K562 (cell line): ENCODE measurements around the gene PRPF18. TPM values are rescaled to one million over a fixed set of nuclear protein-coding genes. Genes with fewer than 3 reads are reported as not detected.

Experiments used
- ATAC-seq: fragments of 200-7000 bp; cut with Tn5 transposase; 3 replicates; pipeline ENCODE4 v1.9.1; 2020; ENCODE audit warnings: moderate library complexity
- BruUV-seq: library from RNA; stranded (reverse); fragments of 400-500 nt; replicated peaks from 2 replicates; lab custom pipeline; 2021; lab: Mats Ljungman, UMichigan
- CTCF ChIA-PET: fragments of 300-600 bp; formaldehyde crosslinking; extraction: SDS; loops from one replicate; lab custom pipeline; 2021; ENCODE audit warnings: low intra/inter-chr PET ratio; lab: Yijun Ruan, JAX
- POLR2A ChIA-PET: fragments of 300-600, 350-650 bp; sonication (Branson Sonifier 250); formaldehyde crosslinking; extraction: SDS; loops from one replicate; lab custom pipeline; 2021; ENCODE audit warnings: antibody characterized with exemption, inconsistent platforms; lab: Yijun Ruan, JAX
- DNase-seq, 4 experiments: peaks; one replicate each; pipeline versions ENCODE4 v3.0.0 to v3.0.0-alpha.2; 2011 to 2018; ENCODE audit warnings: low spot score in 3 of 4, mixed read lengths in 3 of 4; ENCODE audit errors: extremely low read depth in 1 of 4
- FAIRE-seq: peaks from 2 replicates; lab custom pipeline; 2011; peaks lifted over from hg19 to GRCh38; lab: Jason Lieb, UNC
- H2AFZ ChIP-seq: 2 replicates; pipeline ENCODE4 v1.6.0; 2011; ENCODE audit warnings: low read depth, low read length, control low read depth, inconsistent platforms
- H3K27ac ChIP-seq: fragments of 200-600 bp; 3 replicates; pipeline ENCODE4 v1.8.0; 2011; ENCODE audit warnings: low read depth, mild to moderate bottlenecking, control low read depth, inconsistent platforms, low read length, moderate library complexity, mixed read lengths; ENCODE audit errors: extremely low read depth
- H3K27me3 ChIP-seq, 2 experiments: fragments of 300-600 bp in 1 of 2; 2 replicates in 1 of 2; 3 replicates in 1 of 2; pipeline versions ENCODE4 v1.6.0 to v1.8.0; 2011; ENCODE audit warnings: inconsistent platforms in 2 of 2, low read length in 2 of 2, mild to moderate bottlenecking in 1 of 2, mixed read lengths in 1 of 2, moderate library complexity in 1 of 2; ENCODE audit not compliant: control insufficient read depth in 2 of 2, insufficient read depth in 2 of 2
- H3K36me3 ChIP-seq: fragments of 300-600 bp; 3 replicates; pipeline ENCODE4 v1.8.0; 2011; ENCODE audit warnings: mild to moderate bottlenecking, low read length, inconsistent platforms; ENCODE audit not compliant: control insufficient read depth, insufficient read depth
- H3K4me1 ChIP-seq, 2 experiments: fragments of 200-600 bp in 1 of 2; replicated peaks in 1 of 2; 2 replicates in 1 of 2; 3 replicates in 1 of 2; pipeline versions ENCODE4 v1.5.1 to v1.8.0; 2011; ENCODE audit warnings: inconsistent platforms in 2 of 2, low read length in 2 of 2, mild to moderate bottlenecking in 1 of 2, mixed read lengths in 1 of 2, moderate library complexity in 1 of 2; ENCODE audit not compliant: control insufficient read depth in 2 of 2, insufficient read depth in 2 of 2
- H3K4me2 ChIP-seq: 2 replicates; pipeline ENCODE4 v1.6.1; 2011; ENCODE audit warnings: low read length, control low read depth, inconsistent platforms, mixed read lengths; ENCODE audit not compliant: insufficient read depth
- H3K4me3 ChIP-seq: fragments of 200-600 bp; sonication (generic), shearing (Covaris generic); 2 replicates; pipeline ENCODE4 v1.5.1; 2016; ENCODE audit warnings: control low read depth, inconsistent platforms
- H3K79me2 ChIP-seq: fragments of 200-600 bp; 3 replicates; pipeline ENCODE4 v1.8.0; 2011; ENCODE audit warnings: low read length, inconsistent platforms; ENCODE audit not compliant: control insufficient read depth, insufficient read depth
- H3K9ac ChIP-seq, 2 experiments: 2 replicates each; pipeline versions ENCODE4 v1.6.0 to v1.6.1; 2011; ENCODE audit warnings: low read depth in 2 of 2, low read length in 2 of 2, control low read depth in 1 of 2, inconsistent platforms in 1 of 2, mild to moderate bottlenecking in 1 of 2, mixed read lengths in 1 of 2; ENCODE audit not compliant: insufficient read depth in 1 of 2
- H3K9me1 ChIP-seq: one replicate; pipeline ENCODE4 v1.6.0; 2011; ENCODE audit warnings: inconsistent platforms, mild to moderate bottlenecking, low read length, moderate library complexity; ENCODE audit not compliant: control insufficient read depth, insufficient read depth
- H3K9me3 ChIP-seq: replicated peaks from 2 replicates; pipeline ENCODE4 v1.5.1; 2011; ENCODE audit warnings: low read depth, low read length, inconsistent platforms; ENCODE audit not compliant: control insufficient read depth, insufficient read depth
- H4K20me1 ChIP-seq: replicated peaks from 2 replicates; pipeline ENCODE4 v1.6.1; 2011; ENCODE audit warnings: low read length, inconsistent platforms, mixed read lengths; ENCODE audit not compliant: control insufficient read depth, insufficient read depth
- ADNP ChIP-seq: fragments of 200-800 bp; sonication (Bioruptor generic); IDR thresholded peaks from 2 replicates; pipeline ENCODE4 v1.6.1; 2016; ENCODE audit warnings: missing genetic modification characterization, missing compliant biosample characterization
- CHD1 ChIP-seq: fragments of 200-600 bp; sonication (generic); IDR thresholded peaks from one replicate; pipeline ENCODE4 v1.6.1; 2012; ENCODE audit warnings: mild to moderate bottlenecking, moderate library complexity, low read length, inconsistent platforms
- CTBP1 ChIP-seq: fragments of 450-650 bp; IDR thresholded peaks from 2 replicates; pipeline ENCODE4 v1.6.1; 2016; ENCODE audit warnings: borderline replicate concordance
- HDAC3 ChIP-seq: fragments of 450-650 bp; IDR thresholded peaks from 2 replicates; pipeline ENCODE4 v1.6.1; 2018; ENCODE audit warnings: borderline replicate concordance, mild to moderate bottlenecking, moderate library complexity; ENCODE audit not compliant: partially characterized antibody
- LARP7 ChIP-seq: fragments of 450-650 bp; IDR thresholded peaks from 2 replicates; pipeline ENCODE4 v1.6.1; 2016
- MAFG ChIP-seq: fragments of 450-650 bp; conservative IDR thresholded peaks from 2 replicates; pipeline ENCODE4 v1.6.1; 2016; ENCODE audit warnings: missing genetic modification characterization, missing compliant biosample characterization
- MAFK ChIP-seq: IDR thresholded peaks from 2 replicates; pipeline ENCODE4 v1.6.1; 2011; ENCODE audit warnings: low read length, improper control_type of control experiment
- NR2C2 ChIP-seq, 2 experiments: fragments of 200-800 bp in 1 of 2; sonication (Bioruptor generic) in 1 of 2; sonication (generic) in 1 of 2; formaldehyde crosslinking in 1 of 2; IDR thresholded peaks; 2 replicates each; pipeline versions ENCODE4 v1.6.1 to v1.8.0; 2016 to 2022; ENCODE audit warnings: mild to moderate bottlenecking in 1 of 2, missing compliant biosample characterization in 1 of 2, missing genetic modification characterization in 1 of 2, missing genetic modification reagents in 1 of 2
- PML ChIP-seq: IDR thresholded peaks from 2 replicates; pipeline ENCODE4 v1.6.1; 2012; ENCODE audit warnings: low read length, inconsistent platforms
- RAD21 ChIP-seq, 2 experiments: fragments of 250-450 bp in 1 of 2; fragments of 450-650 bp in 1 of 2; sonication (Bioruptor Pico) in 1 of 2; formaldehyde crosslinking in 1 of 2; IDR thresholded peaks in 1 of 2; conservative IDR thresholded peaks in 1 of 2; 2 replicates each; pipeline versions ENCODE4 v1.4.0 to v1.8.0; 2020 to 2022; ENCODE audit warnings: mild to moderate bottlenecking in 2 of 2, moderate library complexity in 1 of 2
- SAFB ChIP-seq: fragments of 200-400 bp; formaldehyde crosslinking; IDR thresholded peaks from 2 replicates; pipeline ENCODE4 v1.6.1; 2017; ENCODE audit warnings: low read depth, low read length, borderline replicate concordance
- STAT5A ChIP-seq: IDR thresholded peaks from 2 replicates; pipeline ENCODE4 v1.6.1; 2012; ENCODE audit warnings: low read length, inconsistent platforms, borderline replicate concordance
- TFAM ChIP-seq: fragments of 250-450 bp; sonication (Bioruptor Pico); conservative IDR thresholded peaks from 2 replicates; pipeline ENCODE4 v1.5.0; 2021; ENCODE audit warnings: mild to moderate bottlenecking, moderate library complexity
- THRA ChIP-seq: fragments of 450-650 bp; IDR thresholded peaks from 2 replicates; pipeline ENCODE4 v1.6.1; 2017; ENCODE audit warnings: mild to moderate bottlenecking, moderate library complexity
- ZNF124 ChIP-seq: sonication (generic); formaldehyde crosslinking; IDR thresholded peaks from 2 replicates; pipeline ENCODE4 v1.8.1; 2022; ENCODE audit warnings: missing genetic modification reagents
- ZNF324 ChIP-seq: fragments of 250-450 bp; sonication (Bioruptor Pico); IDR thresholded peaks from 2 replicates; pipeline ENCODE4 v1.4.0; 2020; ENCODE audit warnings: mild to moderate bottlenecking
- ZNF717 ChIP-seq: fragments of 250-450 bp; sonication (Bioruptor Pico); IDR thresholded peaks from 2 replicates; pipeline ENCODE4 v1.5.0; 2021
- ZNF766 ChIP-seq: fragments of 200-800 bp; sonication (Bioruptor generic); conservative IDR thresholded peaks from 2 replicates; pipeline ENCODE4 v1.6.1; 2016; ENCODE audit warnings: missing genetic modification characterization, missing compliant biosample characterization
- WGBS: fragments of 100-300 bp; shearing (Covaris generic); methylation state at CpG from one replicate; pipeline ENCODE4 v1.1.6; 2016; ENCODE audit warnings: low coverage, mixed read lengths; ENCODE audit not compliant: insufficient coverage; ENCODE audit errors: missing lambda C conversion rate; 5-methylcytosine and 5-hydroxymethylcytosine counted together
- in situ Hi-C: fragments of 300-500 bp; cut with MboI; formaldehyde crosslinking; loops from 4 replicates; pipeline ENCODE4 v1.15.0; 2018; ENCODE audit warnings: inconsistent platforms, mixed read lengths
- intact Hi-C: fragments of 100-400 bp; cut with micrococcal nuclease; formaldehyde crosslinking; loops from 2 replicates; pipeline ENCODE4 v1.14.2; 2022
- polyA plus RNA-seq, 8 experiments: library from polyadenylated mRNA; depleted of rRNA in 4 of 8; stranded (reverse) in 5 of 8; unstranded in 3 of 8; fragments of >200 nt; fragmentation: Nextera tagmentation in 2 of 8; fragmentation: Illumina TruSeq in 1 of 8; extraction: Ambion mirVana in 2 of 8; extraction: Trizol in 1 of 8; gene quantifications; 2 replicates each; pipeline versions ENCODE4 v1.2.1 to v1.2.3, GENCODE V29; 2011 to 2014; ENCODE audit warnings: inconsistent platforms in 1 of 8, missing spikeins in 1 of 8
- total RNA-seq, 7 experiments: library from RNA; depleted of rRNA in 6 of 7; stranded (reverse); fragments of >200 nt in 6 of 7; fragmentation: Illumina TruSeq in 2 of 7; extraction: Trizol in 2 of 7; gene quantifications; 2 replicates each; pipeline versions ENCODE4 v1.2.1 to v1.2.3, GENCODE V29; 2011 to 2021; ENCODE audit warnings: low replicate concordance in 1 of 7
- TF ChIP-seq, protein P1 (sequence below): fragments of 450-650 bp; IDR thresholded peaks from 2 replicates; pipeline ENCODE4 v1.7.1; 2018; ENCODE audit warnings: mild to moderate bottlenecking, low read depth; ENCODE audit not compliant: partially characterized antibody

The PRPF18 gene
- total and polyA plus RNA-seq, 9 of the 15 experiments (the other 6 are each of a cell fraction or from before 2014, with no cell fraction given) = 14.0 to 30.6 (median 23.1) TPM

DNA sequence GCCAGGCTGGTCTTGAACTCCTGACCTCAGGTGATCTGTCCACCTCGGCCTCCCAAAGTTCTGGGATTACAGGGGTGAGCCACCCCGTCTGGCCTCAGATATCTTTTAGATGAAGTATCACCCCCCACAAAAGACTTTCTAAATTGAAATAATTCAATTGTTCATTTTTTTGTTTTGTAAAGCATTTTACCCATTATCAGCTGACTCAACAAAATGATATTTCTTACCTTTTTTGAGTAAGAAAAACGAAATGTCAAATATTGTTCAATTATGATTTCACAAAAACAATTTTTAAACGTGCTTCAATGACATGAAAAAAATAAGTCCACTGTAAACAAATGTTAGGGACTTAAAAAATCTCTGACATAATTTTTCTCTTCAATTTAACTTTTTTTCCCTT, 822 bp upstream of the PRPF18 start (continued):
- TF ChIP-seq CHD1 (no peak), MAFG (tag) (peak; percentile 67), MAFK (peak; percentile 60), ZNF324 (CRISPR knock-in tag) (no peak)
- TF ChIP-seq, protein P1, sequence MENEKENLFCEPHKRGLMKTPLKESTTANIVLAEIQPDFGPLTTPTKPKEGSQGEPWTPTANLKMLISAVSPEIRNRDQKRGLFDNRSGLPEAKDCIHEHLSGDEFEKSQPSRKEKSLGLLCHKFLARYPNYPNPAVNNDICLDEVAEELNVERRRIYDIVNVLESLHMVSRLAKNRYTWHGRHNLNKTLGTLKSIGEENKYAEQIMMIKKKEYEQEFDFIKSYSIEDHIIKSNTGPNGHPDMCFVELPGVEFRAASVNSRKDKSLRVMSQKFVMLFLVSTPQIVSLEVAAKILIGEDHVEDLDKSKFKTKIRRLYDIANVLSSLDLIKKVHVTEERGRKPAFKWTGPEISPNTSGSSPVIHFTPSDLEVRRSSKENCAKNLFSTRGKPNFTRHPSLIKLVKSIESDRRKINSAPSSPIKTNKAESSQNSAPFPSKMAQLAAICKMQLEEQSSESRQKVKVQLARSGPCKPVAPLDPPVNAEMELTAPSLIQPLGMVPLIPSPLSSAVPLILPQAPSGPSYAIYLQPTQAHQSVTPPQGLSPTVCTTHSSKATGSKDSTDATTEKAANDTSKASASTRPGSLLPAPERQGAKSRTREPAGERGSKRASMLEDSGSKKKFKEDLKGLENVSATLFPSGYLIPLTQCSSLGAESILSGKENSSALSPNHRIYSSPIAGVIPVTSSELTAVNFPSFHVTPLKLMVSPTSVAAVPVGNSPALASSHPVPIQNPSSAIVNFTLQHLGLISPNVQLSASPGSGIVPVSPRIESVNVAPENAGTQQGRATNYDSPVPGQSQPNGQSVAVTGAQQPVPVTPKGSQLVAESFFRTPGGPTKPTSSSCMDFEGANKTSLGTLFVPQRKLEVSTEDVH = no peak

DNA sequence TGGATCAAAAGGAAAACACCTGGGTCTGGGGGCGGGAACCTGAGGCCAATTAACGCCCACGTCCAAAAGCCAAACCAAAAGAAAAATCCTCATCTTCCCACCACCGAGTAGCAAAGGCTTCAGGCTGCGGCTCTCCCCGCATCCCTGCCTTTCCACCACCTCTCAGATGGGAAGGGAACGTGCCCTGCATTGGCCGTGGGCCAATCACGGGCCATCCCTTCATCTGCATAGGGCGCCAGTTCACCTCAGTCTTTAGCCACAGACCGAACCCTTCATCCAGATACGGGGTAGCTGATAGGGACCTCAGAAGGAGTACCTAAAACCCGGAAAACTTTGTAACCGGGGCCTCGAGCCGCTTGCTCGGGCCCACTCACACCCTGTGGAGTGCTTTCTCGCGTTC, 626 bp downstream of the PRPF18 start:
- BruUV-seq = TSS peak; percentile 75
- 3% methylated on average over 19 of the region's 19 CpGs for WGBS
- H3K4me2 ChIP-seq = peak overlapping the region; percentile 79
- ATAC-seq (peak; percentile 59), DNase-seq (peak; percentile 11 to 42 (median 36)), FAIRE-seq (no peak)
- no peaks in the 10 kb centered on the region for H3K9me1 ChIP-seq
- peak overlapping the region; percentile 70 to 92 for H3K9ac ChIP-seq
- peak overlapping the region; percentile 83 for H2AFZ ChIP-seq
- 0 out of 5 replicates have a peak, but pooled peaks cover 2 to 3% of the 10 kb centered on the region in 2 experiments for H3K27me3 ChIP-seq
- peaks cover 3% of the 10 kb centered on the region; the same call in 1 of the 2 replicates for H4K20me1 ChIP-seq
- peaks cover 12% of the 10 kb centered on the region; the same call in 2 of the 3 replicates for H3K79me2 ChIP-seq
- H3K4me3 ChIP-seq = peak overlapping the region; percentile 74
- H3K27ac ChIP-seq = no peak overlapping the region; the same call in 1 of the 3 replicates
- CTCF ChIA-PET = interaction anchor here (1.2 to 1.7 kb wide), 2 partner anchors 215 to 216 kb away, joined by 3 to 4 read pairs; no protein-coding TSS in a partner anchor
- H3K36me3 ChIP-seq = peaks cover 3% of the 10 kb centered on the region; the same call in 2 of the 3 replicates
- intact Hi-C loops (no loop called here), in situ Hi-C loops (no loop called here)
- peaks cover 0 to 11% of the 10 kb centered on the region in 2 experiments; a peak in 2 of 5 replicates for H3K4me1 ChIP-seq
- POLR2A ChIA-PET = interaction anchor here (0.7 to 1.1 kb wide), 2 partner anchors 15 to 19 kb away, joined by 3 to 4 read pairs; no protein-coding TSS in a partner anchor
- no peaks in the 10 kb centered on the region for H3K9me3 ChIP-seq
- TF ChIP-seq ADNP (no peak), HDAC3 (no peak), SAFB (no peak), RAD21 (CRISPR knock-in tag; conservative IDR thresholded peaks at IDR 0.05 in 1 of 2, IDR thresholded peaks at IDR 0.05 in 1 of 2) (no peak), NR2C2 (CRISPR knock-in tag; IDR thresholded peaks at IDR 0.05) (no peak), NR2C2 (tag; IDR thresholded peaks at IDR 0.05) (peak; percentile 0; the same call in 1 of the 2 replicates), ZNF766 (no peak), PML (no peak), ZNF717 (CRISPR knock-in tag) (no peak), CTBP1 (no peak), THRA (no peak), STAT5A (no peak), TFAM (CRISPR knock-in tag) (no peak), LARP7 (no peak), ZNF124 (CRISPR knock-in tag) (no peak)
